ENCODE measurements around the gene SKA3.

GRCh38 chr13:21176982-21177284 is 581 bp upstream of the SKA3 start:
- TF ChIP-seq CTCF (IDR thresholded peaks at IDR 0.05), result no peak
- no peak for TF ChIP-seq POLR2A (IDR thresholded peaks at IDR 0.05)

Measured in right lobe of liver (tissue), 4 donors.